A172 (cell line): ENCODE measurements around the gene PLOD3. TPM values are rescaled to one million over a fixed set of nuclear protein-coding genes. Genes with fewer than 3 reads are reported as not detected.

Experiments
- DNase-seq: peaks from one replicate; pipeline ENCODE4 v3.0.0-alpha.2; 2015; ENCODE audit warnings: low spot score
- total RNA-seq: library from RNA; depleted of rRNA; stranded (reverse); fragments of >200 nt; shearing (Covaris generic); gene quantifications from 2 replicates; pipeline ENCODE4 v1.2.3, GENCODE V29; 2014

PLOD3 gene
- total RNA-seq, 1 experiment from 2014 or later = 105 TPM

DNA sequence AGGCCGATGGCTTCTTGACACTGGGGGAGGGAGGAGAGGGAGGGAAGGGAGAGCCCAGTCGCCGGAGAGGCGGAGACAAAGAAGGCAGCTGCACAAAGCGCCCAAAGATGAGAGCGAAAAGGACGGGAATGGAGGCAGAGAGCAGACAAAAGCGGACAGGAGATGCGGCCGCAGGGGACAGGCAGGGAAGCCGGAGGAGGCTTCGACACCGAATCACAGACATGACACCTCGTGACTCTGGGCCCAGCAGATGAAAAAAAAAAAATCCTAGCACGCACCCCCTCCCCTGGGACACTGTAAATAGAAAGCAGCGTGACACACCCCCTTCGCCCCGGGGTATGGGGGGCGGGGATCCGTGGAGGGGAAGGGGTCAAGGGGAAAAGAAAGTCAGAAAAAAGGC lies 38.3 kb downstream of the PLOD3 start:
- DNase-seq = no peak

GRCh38 chr7:101177644-101178043 lies 39.7 kb downstream of the PLOD3 start:
- no peak for DNase-seq

GRCh38 chr7:101175664-101176063 lies 41.7 kb downstream of the PLOD3 start:
- DNase-seq = no peak

DNA sequence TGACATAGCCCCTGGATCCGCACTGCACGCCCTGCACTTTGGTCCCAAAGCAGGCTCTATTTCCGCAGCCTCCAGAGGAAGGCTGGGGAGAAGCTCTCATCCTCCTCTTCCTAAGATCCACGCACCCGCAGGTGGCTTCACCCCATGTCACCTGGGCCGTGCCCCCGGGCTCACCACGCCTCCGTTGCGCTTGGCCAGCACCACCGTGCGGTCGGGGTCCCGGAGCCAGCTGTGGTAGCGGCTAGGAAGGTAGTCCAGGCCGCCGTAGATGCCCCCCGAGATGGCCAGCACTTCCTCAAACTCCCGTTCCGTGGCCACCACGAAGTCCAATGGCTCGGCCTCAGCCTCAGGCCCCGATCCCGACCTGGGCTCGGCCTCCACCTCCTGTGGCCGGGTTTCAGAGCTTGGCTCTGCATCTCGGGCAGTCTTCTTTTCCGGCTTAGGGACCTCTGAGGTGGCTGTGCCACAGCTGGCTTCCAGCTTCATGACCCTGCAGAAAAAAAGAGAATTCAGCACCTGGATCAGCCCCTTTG lies 43.0 kb downstream of the PLOD3 start:
- no peak for DNase-seq

- peak; percentile 54 for DNase-seq
Observed at GRCh38 chr7:101173752-101174244, 43.6 kb downstream of the PLOD3 start.

DNA sequence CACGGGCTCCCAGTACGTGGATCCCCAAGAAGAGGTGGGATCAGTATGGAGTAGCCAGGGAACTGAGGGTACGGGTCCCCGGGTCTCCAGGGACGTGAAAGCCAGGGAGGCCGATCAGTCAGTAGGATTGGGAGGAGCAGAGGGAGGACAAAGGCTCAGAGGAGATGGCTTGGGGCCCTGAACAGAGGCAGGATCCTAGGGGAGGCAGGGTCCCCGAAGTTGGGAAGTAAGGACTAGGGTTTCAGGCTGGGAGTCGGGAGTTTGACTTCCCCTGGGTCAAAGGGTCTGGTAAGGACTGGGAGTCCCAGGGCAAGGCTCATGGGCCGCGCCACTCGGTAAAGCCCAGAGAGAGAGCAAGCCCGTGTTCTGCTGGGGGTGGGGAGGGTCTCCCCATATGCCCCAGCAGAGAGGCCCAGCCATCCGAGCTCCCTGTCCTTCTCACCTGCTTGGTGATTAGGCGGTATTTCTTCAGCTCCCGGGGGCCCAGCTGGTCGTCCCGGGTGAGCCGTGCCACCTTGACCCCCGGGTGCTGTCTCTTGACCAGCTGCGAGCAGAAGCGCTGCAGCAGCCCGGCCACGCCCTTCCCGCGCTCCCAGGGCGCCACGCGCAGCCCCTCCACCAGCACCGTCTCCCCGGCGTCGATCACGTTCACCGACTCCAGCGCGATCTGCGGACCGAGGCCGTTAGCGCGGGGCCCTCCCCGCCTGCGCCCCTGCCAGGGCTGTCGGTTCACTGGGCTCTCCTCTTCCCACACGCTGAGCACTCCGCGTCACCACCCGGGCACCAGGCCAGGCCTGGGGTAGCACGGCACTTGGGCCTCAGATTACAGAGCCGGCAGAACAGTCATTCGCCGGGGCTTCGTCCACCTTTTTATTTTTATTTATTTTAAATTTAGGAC lies 44.3 kb downstream of the PLOD3 start:
- peak; percentile 77 for DNase-seq

- no peak for DNase-seq
Observed at GRCh38 chr7:101172005-101172853, 45.2 kb downstream of the PLOD3 start.

DNA sequence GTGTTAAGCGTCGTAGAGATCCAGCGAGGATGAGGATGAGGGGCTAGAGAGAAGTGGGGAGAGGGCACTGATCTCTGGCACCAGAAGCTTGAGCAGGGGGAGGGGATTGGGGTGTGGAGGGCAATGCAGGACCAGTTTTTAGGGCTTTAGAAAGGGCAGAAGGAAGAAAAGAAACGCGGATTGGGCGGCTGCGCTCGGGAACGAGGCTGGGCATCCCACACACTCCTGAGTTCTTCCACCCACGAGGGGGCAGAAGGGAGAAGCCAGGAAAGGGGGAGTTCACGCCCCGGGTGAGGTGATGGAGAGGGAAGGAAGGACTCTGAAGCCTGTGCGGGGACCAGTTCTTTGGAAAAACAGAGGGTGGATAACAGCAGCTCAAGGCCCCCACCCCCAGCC lies 45.9 kb downstream of the PLOD3 start:
- no peak for DNase-seq

DNA sequence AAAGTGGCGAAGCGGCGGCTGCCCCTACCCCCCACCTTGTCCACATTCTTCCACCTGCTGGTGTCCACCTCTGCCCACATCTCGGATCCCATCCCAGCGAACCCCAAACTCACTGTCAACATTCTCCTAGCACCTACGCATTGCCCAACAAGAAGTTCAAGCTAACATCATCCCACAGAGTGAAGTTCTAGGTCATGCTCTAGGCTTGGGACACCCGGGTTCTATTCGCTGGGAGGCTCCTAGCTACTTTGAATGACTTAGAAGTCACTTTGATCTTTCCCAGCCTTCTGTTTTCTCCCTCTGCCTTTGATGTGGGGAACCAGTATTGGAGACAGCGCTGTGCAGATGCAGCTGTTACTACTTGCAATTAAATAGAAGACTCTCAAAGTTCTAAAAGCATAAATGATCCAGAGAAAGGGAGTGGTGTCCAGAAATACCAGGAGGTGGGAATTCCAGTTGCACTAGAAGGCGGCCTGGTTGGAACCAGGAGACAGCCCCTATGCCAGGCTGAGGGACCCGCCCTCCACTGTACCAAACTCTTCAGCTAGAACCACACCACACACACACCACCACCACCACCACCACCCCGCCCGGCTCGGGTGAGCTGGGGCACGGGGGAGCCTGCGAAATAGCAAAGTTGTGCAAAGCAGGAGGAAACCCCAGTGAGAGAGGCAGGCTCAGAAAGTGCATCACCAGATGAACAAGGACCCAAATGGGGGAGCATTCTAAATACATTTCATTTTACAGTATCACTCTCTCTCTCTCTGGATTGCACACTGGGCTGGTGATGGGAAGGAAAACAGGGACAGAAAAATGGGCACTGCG lies 46.6 kb downstream of the PLOD3 start:
- no peak for DNase-seq

DNA sequence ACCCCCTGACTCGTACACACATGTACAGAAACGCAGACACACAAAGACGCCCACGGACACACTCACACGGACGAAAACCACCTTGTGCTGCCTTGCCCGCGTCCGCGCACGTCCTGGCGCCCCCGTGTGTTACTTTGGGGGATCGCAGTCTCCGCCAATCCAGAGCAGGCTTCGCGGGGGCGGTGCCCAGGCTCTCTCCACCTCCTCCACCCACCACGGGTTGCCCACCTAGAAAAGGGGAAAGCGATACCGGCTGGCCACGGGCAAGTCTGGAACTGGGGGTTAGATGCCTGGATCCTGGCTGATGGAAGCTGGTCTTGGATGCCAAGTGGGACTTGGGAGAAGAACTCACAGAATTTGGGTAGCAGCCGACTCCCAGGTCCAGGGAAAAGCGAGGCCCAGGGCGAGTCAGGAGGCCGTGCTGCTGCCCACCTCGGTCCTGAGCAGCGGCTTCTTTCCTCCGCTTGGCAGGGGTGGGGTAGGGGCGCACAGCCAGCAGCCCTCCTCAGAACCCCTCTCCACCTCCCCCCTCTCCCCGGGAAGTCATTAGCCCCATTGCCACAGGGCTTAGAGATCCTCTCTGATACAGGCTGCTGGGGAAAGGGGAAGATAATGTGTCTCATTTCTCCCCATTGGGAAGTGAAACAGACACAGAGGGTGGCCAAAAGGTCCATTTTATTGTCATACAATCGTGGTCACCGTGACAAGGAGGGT lies 47.4 kb downstream of the PLOD3 start:
- peak; percentile 52 for DNase-seq

DNA sequence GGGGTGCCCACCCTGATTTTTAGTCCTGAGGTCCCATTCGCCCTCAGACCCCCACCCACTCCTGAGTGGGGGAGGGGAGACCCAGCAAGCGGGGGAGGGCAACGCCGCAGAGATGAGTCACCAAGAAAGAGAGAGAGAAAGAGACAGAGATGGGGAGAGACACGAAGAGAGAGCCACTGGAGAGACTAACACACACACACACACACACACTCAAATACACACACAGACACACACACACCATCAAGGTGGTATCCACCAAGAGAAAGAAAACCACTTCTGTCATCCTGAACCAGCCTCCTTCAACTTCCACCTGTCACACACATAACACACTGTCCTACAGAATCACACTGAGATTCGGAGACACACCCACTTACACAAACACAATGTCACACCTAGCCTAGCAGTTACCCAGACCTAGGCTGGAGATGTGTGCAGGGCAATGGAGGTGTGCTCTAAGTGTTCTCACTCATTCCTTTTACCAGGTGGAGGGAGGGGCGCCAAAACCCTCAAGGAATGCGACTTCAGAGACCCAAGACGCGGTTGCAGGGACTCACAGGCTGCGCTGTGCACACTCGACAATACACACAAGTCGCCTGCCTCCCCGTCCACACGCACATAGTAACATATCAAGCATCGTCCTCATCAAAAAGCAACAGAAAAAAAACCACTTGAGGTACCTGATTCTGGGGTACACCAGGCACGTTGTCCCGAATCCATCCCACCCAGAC lies 48.1 kb downstream of the PLOD3 start:
- no peak for DNase-seq

- DNase-seq = no peak
Observed at GRCh38 chr7:101168412-101169049, 48.9 kb downstream of the PLOD3 start.

- no peak for DNase-seq
Observed at GRCh38 chr7:101167645-101168411, 49.6 kb downstream of the PLOD3 start.

GRCh38 chr7:101166909-101167644 lies 50.3 kb downstream of the PLOD3 start:
- peak; percentile 42 for DNase-seq

GRCh38 chr7:101166648-101166908 lies 50.8 kb downstream of the PLOD3 start:
- DNase-seq = no peak

GRCh38 chr7:101165958-101166647 lies 51.3 kb downstream of the PLOD3 start:
- no peak for DNase-seq

- peak; percentile 88 for DNase-seq
Observed at GRCh38 chr7:101165075-101165957, 52.1 kb downstream of the PLOD3 start, which contains the start of gene VGF. VGF (minus strand) TSS chr7:101165569; CDS start chr7:101164843, 726 bp downstream.
